ENCODE measurements around the gene GUCY2D. TPM values are rescaled to one million over a fixed set of nuclear protein-coding genes. Genes with fewer than 3 reads are reported as not detected.

Gene GUCY2D
- total and polyA plus RNA-seq, 2 experiments from 2014 or later: 0.07 to 0.08 TPM

GRCh38 chr17:8059131-8059530 lies 56.7 kb downstream of the GUCY2D start:
- DNase-seq (ENCODE audit: low spot score): no peak
- Histone ChIP-seq H3K79me2 (replicated peaks; ENCODE audit: insufficient read depth) (no peaks in the 10 kb centered on the region), H3K36me3 (ENCODE audit: insufficient read depth) (no peaks in the 10 kb centered on the region), H3K4me1 (ENCODE audit: insufficient read depth) (peaks cover 34% of the 10 kb centered on the region), H3K27me3 (ENCODE audit: insufficient read depth) (peaks cover 63% of the 10 kb centered on the region), H2AFZ (no peak overlapping the region), H3K9me2 (ENCODE audit: insufficient read depth) (no peaks in the 10 kb centered on the region), H3K27ac (ENCODE audit: low read depth) (no peak overlapping the region), H4K20me1 (replicated peaks; ENCODE audit: insufficient read depth) (no peaks in the 10 kb centered on the region), H3K4me3 (no peak overlapping the region), H3K4me2 (no peak overlapping the region), H3F3A (replicated peaks; ENCODE audit: low read depth) (no peaks in the 10 kb centered on the region)
- H3K4me1 Mint-ChIP-seq: peaks cover 36% of the 10 kb centered on the region
- peaks cover 35% of the 10 kb centered on the region for H3K27me3 Mint-ChIP-seq (ENCODE audit: insufficient read depth, low read depth, poor library complexity)
- no peaks in the 10 kb centered on the region for H3K36me3 Mint-ChIP-seq (ENCODE audit: low read depth)
- H3K27ac Mint-ChIP-seq: no peak overlapping the region
- no peaks in the 10 kb centered on the region for H3K9me3 Mint-ChIP-seq
- ATAC-seq: no peak
- no peak overlapping the region; the same call in 2 of the 3 replicates for H3K4me3 Mint-ChIP-seq
- TF ChIP-seq CREB1 (CRISPR knock-in tag; IDR thresholded peaks at IDR 0.05; ENCODE audit: low read depth): no peak
- TF ChIP-seq, protein P1, sequence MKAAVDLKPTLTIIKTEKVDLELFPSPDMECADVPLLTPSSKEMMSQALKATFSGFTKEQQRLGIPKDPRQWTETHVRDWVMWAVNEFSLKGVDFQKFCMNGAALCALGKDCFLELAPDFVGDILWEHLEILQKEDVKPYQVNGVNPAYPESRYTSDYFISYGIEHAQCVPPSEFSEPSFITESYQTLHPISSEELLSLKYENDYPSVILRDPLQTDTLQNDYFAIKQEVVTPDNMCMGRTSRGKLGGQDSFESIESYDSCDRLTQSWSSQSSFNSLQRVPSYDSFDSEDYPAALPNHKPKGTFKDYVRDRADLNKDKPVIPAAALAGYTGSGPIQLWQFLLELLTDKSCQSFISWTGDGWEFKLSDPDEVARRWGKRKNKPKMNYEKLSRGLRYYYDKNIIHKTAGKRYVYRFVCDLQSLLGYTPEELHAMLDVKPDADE (IDR thresholded peaks at IDR 0.05): no peak
- TF ChIP-seq, protein P2, sequence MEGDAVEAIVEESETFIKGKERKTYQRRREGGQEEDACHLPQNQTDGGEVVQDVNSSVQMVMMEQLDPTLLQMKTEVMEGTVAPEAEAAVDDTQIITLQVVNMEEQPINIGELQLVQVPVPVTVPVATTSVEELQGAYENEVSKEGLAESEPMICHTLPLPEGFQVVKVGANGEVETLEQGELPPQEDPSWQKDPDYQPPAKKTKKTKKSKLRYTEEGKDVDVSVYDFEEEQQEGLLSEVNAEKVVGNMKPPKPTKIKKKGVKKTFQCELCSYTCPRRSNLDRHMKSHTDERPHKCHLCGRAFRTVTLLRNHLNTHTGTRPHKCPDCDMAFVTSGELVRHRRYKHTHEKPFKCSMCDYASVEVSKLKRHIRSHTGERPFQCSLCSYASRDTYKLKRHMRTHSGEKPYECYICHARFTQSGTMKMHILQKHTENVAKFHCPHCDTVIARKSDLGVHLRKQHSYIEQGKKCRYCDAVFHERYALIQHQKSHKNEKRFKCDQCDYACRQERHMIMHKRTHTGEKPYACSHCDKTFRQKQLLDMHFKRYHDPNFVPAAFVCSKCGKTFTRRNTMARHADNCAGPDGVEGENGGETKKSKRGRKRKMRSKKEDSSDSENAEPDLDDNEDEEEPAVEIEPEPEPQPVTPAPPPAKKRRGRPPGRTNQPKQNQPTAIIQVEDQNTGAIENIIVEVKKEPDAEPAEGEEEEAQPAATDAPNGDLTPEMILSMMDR (conservative IDR thresholded peaks at IDR 0.05; ENCODE audit: low read depth in 2 of 2): no peak
- no peak for TF ChIP-seq POLR2AphosphoS5 (IDR thresholded peaks at IDR 0.05; ENCODE audit: low read depth)
- no peak for TF ChIP-seq REST (IDR thresholded peaks at IDR 0.05; ENCODE audit: unreplicated experiment)
- no peak for TF ChIP-seq ZNF462 (CRISPR knock-in tag; IDR thresholded peaks at IDR 0.05)
- no peak for TF ChIP-seq STAT1 (IDR thresholded peaks at IDR 0.05; ENCODE audit: unreplicated experiment)

Measured in GM23338 (cell line).